A549 (cell line): ENCODE measurements around the gene GALT. TPM values are rescaled to one million over a fixed set of nuclear protein-coding genes. Genes with fewer than 3 reads are reported as not detected.

Source experiments
- ATAC-seq, 2 experiments: fragments of 200-7000 bp in 1 of 2; fragments of >200 bp in 1 of 2; cut with Nextera tagmentation in 1 of 2; cut with Tn5 transposase in 1 of 2; 3 replicates each; pipeline versions ENCODE4 v1.8.0 to v1.9.1; 2018 to 2020; ENCODE audit warnings: mild to moderate bottlenecking in 1 of 2, moderate library complexity in 1 of 2
- CTCF ChIA-PET: fragments of 300-600 bp; sonication (Branson Sonifier 250); formaldehyde crosslinking; extraction: SDS; loops from one replicate; lab custom pipeline; 2021; ENCODE audit warnings: antibody characterized with exemption, inconsistent platforms; lab: Yijun Ruan, JAX
- POLR2A ChIA-PET: fragments of 350-600 bp; formaldehyde crosslinking; extraction: SDS; loops from one replicate; lab custom pipeline; 2021; ENCODE audit warnings: antibody characterized with exemption, inconsistent platforms; lab: Yijun Ruan, JAX
- DNase-seq, 2 experiments: peaks; one replicate each; pipeline versions ENCODE4 v3.0.0 to v3.0.0-alpha.2; 2011 to 2016; ENCODE audit warnings: low read depth in 1 of 2, low spot score in 1 of 2
- FAIRE-seq: peaks from 2 replicates; lab custom pipeline; 2011; peaks lifted over from hg19 to GRCh38; lab: Jason Lieb, UNC
- H3K27ac ChIP-seq, 2 experiments: fragments of >200 bp; sonication (Bioruptor Twin); formaldehyde crosslinking; 3 replicates each; pipeline ENCODE4 v1.5.1; 2016 to 2017
- H3K4me1 ChIP-seq: fragments of >200 bp; sonication (Bioruptor Twin); formaldehyde crosslinking; 3 replicates; pipeline ENCODE4 v1.6.1; 2016
- H3K4me2 ChIP-seq: fragments of >200 bp; sonication (Bioruptor Twin); formaldehyde crosslinking; 3 replicates; pipeline ENCODE4 v1.6.1; 2016
- H3K4me3 ChIP-seq: fragments of >200 bp; sonication (Bioruptor Twin); formaldehyde crosslinking; 3 replicates; pipeline ENCODE4 v1.5.1; 2016
- H3K9me3 ChIP-seq: fragments of >200 bp; sonication (Bioruptor Twin); formaldehyde crosslinking; 3 replicates; pipeline ENCODE4 v1.6.1; 2016
- CHD4 ChIP-seq: fragments of 200-600 bp; sonication (generic); IDR thresholded peaks from 2 replicates; pipeline ENCODE4 v1.6.1; 2016; ENCODE audit warnings: antibody characterized with exemption, mild to moderate bottlenecking, borderline replicate concordance
- CTCF ChIP-seq: fragments of >200 bp; sonication (Bioruptor Twin); formaldehyde crosslinking; IDR thresholded peaks from 3 replicates; pipeline ENCODE4 v1.5.1; 2016
- FOSL2 ChIP-seq, 2 experiments: fragments of 450-650 bp in 1 of 2; fragments of >200 bp in 1 of 2; sonication (Bioruptor Twin) in 1 of 2; formaldehyde crosslinking; IDR thresholded peaks; 2 replicates each; pipeline versions ENCODE4 v1.5.0 to v1.6.1; 2016 to 2020; ENCODE audit warnings: mild to moderate bottlenecking in 1 of 2, moderate library complexity in 1 of 2
- JUNB ChIP-seq: fragments of >200 bp; sonication (Bioruptor Twin); formaldehyde crosslinking; IDR thresholded peaks from 2 replicates; pipeline ENCODE4 v1.6.1; 2016
- NPAS2 ChIP-seq: fragments of 250-450 bp; sonication (Bioruptor Pico); IDR thresholded peaks from 2 replicates; pipeline ENCODE4 v1.8.0; 2022; ENCODE audit warnings: mild to moderate bottlenecking, moderate library complexity, borderline replicate concordance
- RAD21 ChIP-seq, 2 experiments: fragments of >200 bp in 1 of 2; sonication (Bioruptor Twin) in 1 of 2; formaldehyde crosslinking in 1 of 2; IDR thresholded peaks in 1 of 2; conservative IDR thresholded peaks in 1 of 2; 2 replicates in 1 of 2; 3 replicates in 1 of 2; pipeline ENCODE4 v1.6.1; 2012 to 2018; ENCODE audit warnings: inconsistent platforms in 1 of 2
- RNF2 ChIP-seq: fragments of 200-600 bp; sonication (generic); IDR thresholded peaks from 2 replicates; pipeline ENCODE4 v1.6.1; 2016; ENCODE audit warnings: low read depth, mild to moderate bottlenecking, antibody characterized with exemption, moderate library complexity, borderline replicate concordance
- SMC3 ChIP-seq: fragments of >200 bp; sonication (Bioruptor Twin); formaldehyde crosslinking; IDR thresholded peaks from 3 replicates; pipeline ENCODE4 v1.6.1; 2018; ENCODE audit warnings: inconsistent platforms
- ZC3H11A ChIP-seq: fragments of 450-650 bp; IDR thresholded peaks from 2 replicates; pipeline ENCODE4 v1.6.1; 2014; ENCODE audit warnings: antibody characterized with exemption, mild to moderate bottlenecking
- ZSCAN20 ChIP-seq: fragments of 250-450 bp; sonication (Bioruptor Pico); IDR thresholded peaks from 2 replicates; pipeline ENCODE4 v1.8.0; 2022; ENCODE audit warnings: mild to moderate bottlenecking, moderate library complexity
- WGBS: methylation state at CpG from one replicate; pipeline ENCODE4 v1.1.6; 2017; ENCODE audit errors: missing lambda C conversion rate; 5-methylcytosine and 5-hydroxymethylcytosine counted together
- polyA plus RNA-seq, 4 experiments: library from polyadenylated mRNA; depleted of rRNA in 3 of 4; stranded (reverse); fragments of >200 nt; fragmentation: RNase III in 1 of 4; extraction: RNeasy Plus Mini Kit Qiagen cat#74134 plus additional on column Dnase treatment in 1 of 4; gene quantifications; 2 replicates in 3 of 4; 3 replicates in 1 of 4; pipeline ENCODE4 v1.2.3, GENCODE V29; 2011 to 2017
- TF ChIP-seq, protein P1 (sequence below): IDR thresholded peaks from 2 replicates; pipeline ENCODE4 v1.6.1; 2012
- TF ChIP-seq, protein P2 (sequence below): fragments of 250-450 bp; sonication (Bioruptor Pico); IDR thresholded peaks from 2 replicates; pipeline ENCODE4 v1.5.0; 2021; ENCODE audit warnings: mild to moderate bottlenecking, moderate library complexity, borderline replicate concordance
- TF ChIP-seq, protein P3 (sequence below): fragments of 450-650 bp; IDR thresholded peaks from 2 replicates; pipeline ENCODE4 v1.6.1; 2014; ENCODE audit warnings: antibody characterized with exemption

The GALT gene
- polyA plus RNA-seq, 2 of the 4 experiments (the other 2 are of a cell fraction) = 19.0 to 28.4 TPM

- no peak overlapping the region for H3K4me3 ChIP-seq
- 65% methylated on average over 3 of the region's 3 CpGs for WGBS
- CTCF ChIA-PET = interaction anchor here (0.8 to 4.7 kb wide), 9 partner anchors 8 to 225 kb away, joined by 3 to 65 read pairs (median 4); partner anchors contain the start of gene CCL21
- 0 out of 3 replicates have a peak, but pooled peaks cover 4% of the 10 kb centered on the region for H3K9me3 ChIP-seq
- no peak overlapping the region for H3K27ac ChIP-seq
- no peak overlapping the region for H3K4me2 ChIP-seq
- ATAC-seq (no peak), DNase-seq (no peak), FAIRE-seq (no peak)
- POLR2A ChIA-PET = no interaction called here
- H3K4me1 ChIP-seq = no peaks in the 10 kb centered on the region
- TF ChIP-seq NPAS2 (CRISPR knock-in tag) = no peak
These were observed 28.0 kb downstream of the GALT start for GRCh38 chr9:34674440-34674839.

DNA sequence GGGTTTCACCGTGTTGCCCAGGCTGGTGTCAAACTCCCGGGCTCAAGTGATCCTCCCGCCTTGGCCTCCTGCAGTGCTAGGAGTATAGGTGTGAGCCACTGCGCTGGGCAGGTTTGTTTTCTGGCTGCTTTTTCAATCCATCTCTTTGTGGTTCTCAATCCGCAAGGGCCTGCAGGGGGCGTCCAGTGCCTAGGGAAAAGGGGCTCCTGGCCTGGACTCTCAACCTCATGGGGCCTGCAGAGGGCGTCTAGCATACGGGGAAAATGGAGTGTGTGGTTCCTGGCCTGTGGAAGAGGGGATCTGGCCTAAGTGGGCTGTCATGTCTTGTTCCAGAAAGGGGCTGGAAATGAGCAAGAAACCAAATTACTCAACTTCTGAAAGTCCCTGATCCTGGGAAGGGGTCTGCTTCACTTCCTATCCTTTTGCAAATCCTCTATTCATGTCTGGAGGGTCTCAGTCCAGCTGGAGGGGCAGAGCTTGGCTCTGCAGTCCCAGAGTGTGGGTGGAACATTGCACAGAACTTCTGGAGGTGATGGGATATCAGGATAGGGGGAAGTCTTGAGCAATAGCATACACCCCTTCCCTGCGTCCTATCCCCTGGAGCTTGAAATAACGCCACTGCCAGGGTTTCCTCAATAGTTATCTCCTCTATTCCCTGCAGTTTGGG is 28.7 kb downstream of the GALT start:
- FAIRE-seq = no peak
- Histone ChIP-seq H3K4me2 (no peak overlapping the region), H3K4me3 (no peak overlapping the region), H3K27ac (no peak overlapping the region), H3K4me1 (no peaks in the 10 kb centered on the region), H3K9me3 (no peaks in the 10 kb centered on the region)
- peak; percentile 47; the same call in 2 of the 3 replicates for TF ChIP-seq SMC3
- no peak for TF ChIP-seq FOSL2 (IDR thresholded peaks at IDR 0.05)
- no peak for TF ChIP-seq FOSL2 (CRISPR knock-in tag; IDR thresholded peaks at IDR 0.05)
- TF ChIP-seq, protein P1, sequence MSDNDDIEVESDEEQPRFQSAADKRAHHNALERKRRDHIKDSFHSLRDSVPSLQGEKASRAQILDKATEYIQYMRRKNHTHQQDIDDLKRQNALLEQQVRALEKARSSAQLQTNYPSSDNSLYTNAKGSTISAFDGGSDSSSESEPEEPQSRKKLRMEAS = 0 out of 2 replicates have a peak, but pooled peaks have one; percentile 23
- peak; percentile 79 for TF ChIP-seq CTCF
- TF ChIP-seq ZC3H11A = no peak
- TF ChIP-seq RAD21 (conservative IDR thresholded peaks at IDR 0.05 in 1 of 2, IDR thresholded peaks at IDR 0.05 in 1 of 2) = peak; percentile 70 to 88
- peak; percentile 93 to 99 for ATAC-seq
- peak; percentile 79 to 84 for DNase-seq
- CTCF ChIA-PET = interaction anchor here (0.7 to 4.7 kb wide), 14 partner anchors 9 to 322 kb away, joined by 3 to 65 read pairs (median 4); partner anchors contain the start of genes CCL21, CCL27, GALT and IL11RA
- POLR2A ChIA-PET = no interaction called here
- 21% methylated on average over 10 of the region's 10 CpGs for WGBS

- H3K4me1 ChIP-seq = no peaks in the 10 kb centered on the region
- no peak overlapping the region for H3K4me3 ChIP-seq
- no peak for DNase-seq
- H3K9me3 ChIP-seq = no peaks in the 10 kb centered on the region
- no peak overlapping the region for H3K4me2 ChIP-seq
- 98% methylated on average over 2 of the region's 2 CpGs for WGBS
- no peak overlapping the region for H3K27ac ChIP-seq
- ChIA-PET CTCF (interaction anchor here (0.7 to 4.7 kb wide), 13 partner anchors 8 to 322 kb away, joined by 3 to 65 read pairs (median 4); partner anchors contain the start of genes CCL21, CCL27, GALT and IL11RA), POLR2A (no interaction called here)
- ATAC-seq = no peak
- TF ChIP-seq ZSCAN20 (CRISPR knock-in tag) (no peak), JUNB (no peak), RNF2 (no peak), SMC3 (no peak), NPAS2 (CRISPR knock-in tag) (no peak), CHD4 (no peak)
- TF ChIP-seq, protein P2, sequence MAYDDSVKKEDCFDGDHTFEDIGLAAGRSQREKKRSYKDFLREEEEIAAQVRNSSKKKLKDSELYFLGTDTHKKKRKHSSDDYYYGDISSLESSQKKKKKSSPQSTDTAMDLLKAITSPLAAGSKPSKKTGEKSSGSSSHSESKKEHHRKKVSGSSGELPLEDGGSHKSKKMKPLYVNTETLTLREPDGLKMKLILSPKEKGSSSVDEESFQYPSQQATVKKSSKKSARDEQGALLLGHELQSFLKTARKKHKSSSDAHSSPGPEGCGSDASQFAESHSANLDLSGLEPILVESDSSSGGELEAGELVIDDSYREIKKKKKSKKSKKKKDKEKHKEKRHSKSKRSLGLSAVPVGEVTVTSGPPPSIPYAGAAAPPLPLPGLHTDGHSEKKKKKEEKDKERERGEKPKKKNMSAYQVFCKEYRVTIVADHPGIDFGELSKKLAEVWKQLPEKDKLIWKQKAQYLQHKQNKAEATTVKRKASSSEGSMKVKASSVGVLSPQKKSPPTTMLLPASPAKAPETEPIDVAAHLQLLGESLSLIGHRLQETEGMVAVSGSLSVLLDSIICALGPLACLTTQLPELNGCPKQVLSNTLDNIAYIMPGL (CRISPR knock-in tag) = no peak
- TF ChIP-seq, protein P3, sequence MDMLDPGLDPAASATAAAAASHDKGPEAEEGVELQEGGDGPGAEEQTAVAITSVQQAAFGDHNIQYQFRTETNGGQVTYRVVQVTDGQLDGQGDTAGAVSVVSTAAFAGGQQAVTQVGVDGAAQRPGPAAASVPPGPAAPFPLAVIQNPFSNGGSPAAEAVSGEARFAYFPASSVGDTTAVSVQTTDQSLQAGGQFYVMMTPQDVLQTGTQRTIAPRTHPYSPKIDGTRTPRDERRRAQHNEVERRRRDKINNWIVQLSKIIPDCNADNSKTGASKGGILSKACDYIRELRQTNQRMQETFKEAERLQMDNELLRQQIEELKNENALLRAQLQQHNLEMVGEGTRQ = no peak
- no peak for FAIRE-seq
These were observed 29.4 kb downstream of the GALT start for GRCh38 chr9:34675869-34676268.
